Stimulated activated naive CD8-positive, alpha-beta T cell treated with anti-CD3 and anti-CD28 coated beads, Interleukin-15, Interleukin-2, amounts not matched to agents 100 ng/mL and 50 ng/mL, for 24 hours (primary cell): ENCODE results near the gene MMP20.

ENCODE experiments used
- H3K27ac Mint-ChIP-seq: one replicate; pipeline ENCODE4 v1.8.0; 2021; ENCODE audit warnings: mild to moderate bottlenecking, mixed read lengths
- H3K27me3 Mint-ChIP-seq: one replicate; pipeline ENCODE4 v1.8.0; 2021; ENCODE audit warnings: mixed read lengths
- H3K36me3 Mint-ChIP-seq: one replicate; pipeline ENCODE4 v1.8.0; 2021; ENCODE audit warnings: low read depth, mixed read lengths
- H3K4me1 Mint-ChIP-seq: one replicate; pipeline ENCODE4 v1.8.0; 2021; ENCODE audit warnings: low read depth, mixed read lengths
- H3K4me3 Mint-ChIP-seq: one replicate; pipeline ENCODE4 v1.8.0; 2021; ENCODE audit warnings: mild to moderate bottlenecking, mixed read lengths
- H3K9me3 Mint-ChIP-seq: one replicate; pipeline ENCODE4 v1.8.0; 2021; ENCODE audit warnings: mixed read lengths

The MMP20 gene

GRCh38 chr11:102568851-102569250 lies 56.3 kb downstream of the MMP20 start:
- H3K27me3 Mint-ChIP-seq, result peaks cover 3% of the 10 kb centered on the region
- H3K36me3 Mint-ChIP-seq, result peaks cover 18% of the 10 kb centered on the region
- H3K4me3 Mint-ChIP-seq, result no peak overlapping the region
- peaks cover 28% of the 10 kb centered on the region for H3K9me3 Mint-ChIP-seq
- peaks cover 7% of the 10 kb centered on the region for H3K4me1 Mint-ChIP-seq
- no peak overlapping the region for H3K27ac Mint-ChIP-seq

- Mint-ChIP-seq H3K9me3 (peaks cover 28% of the 10 kb centered on the region), H3K4me1 (peaks cover 31% of the 10 kb centered on the region), H3K27ac (no peak overlapping the region), H3K27me3 (peaks cover 3% of the 10 kb centered on the region), H3K36me3 (peaks cover 18% of the 10 kb centered on the region), H3K4me3 (no peak overlapping the region)
These were observed 59.0 kb downstream of the MMP20 start for GRCh38 chr11:102566112-102566511.

DNA sequence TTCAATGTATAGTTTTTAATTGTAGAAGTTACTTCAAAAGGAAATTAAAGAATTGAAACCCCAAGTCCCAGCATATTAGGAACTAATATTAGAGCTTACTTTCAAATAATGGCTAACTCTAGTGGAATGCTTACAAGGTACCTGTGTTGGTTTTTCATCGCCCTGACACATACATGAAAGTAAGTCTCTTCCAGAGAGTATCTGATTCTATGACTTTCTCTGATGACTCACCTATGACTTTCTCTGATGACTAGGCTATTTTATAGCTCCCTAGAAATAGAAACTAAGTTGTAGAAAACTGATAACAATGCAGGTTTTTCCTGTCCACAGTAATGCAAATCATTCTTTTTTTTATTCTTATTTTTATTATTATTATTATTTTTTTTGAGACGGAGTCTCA lies 61.0 kb downstream of the MMP20 start:
- Mint-ChIP-seq H3K36me3 (peaks cover 14% of the 10 kb centered on the region), H3K9me3 (peaks cover 23% of the 10 kb centered on the region), H3K27me3 (no peaks in the 10 kb centered on the region), H3K4me1 (peaks cover 51% of the 10 kb centered on the region), H3K4me3 (no peak overlapping the region), H3K27ac (no peak overlapping the region)

DNA sequence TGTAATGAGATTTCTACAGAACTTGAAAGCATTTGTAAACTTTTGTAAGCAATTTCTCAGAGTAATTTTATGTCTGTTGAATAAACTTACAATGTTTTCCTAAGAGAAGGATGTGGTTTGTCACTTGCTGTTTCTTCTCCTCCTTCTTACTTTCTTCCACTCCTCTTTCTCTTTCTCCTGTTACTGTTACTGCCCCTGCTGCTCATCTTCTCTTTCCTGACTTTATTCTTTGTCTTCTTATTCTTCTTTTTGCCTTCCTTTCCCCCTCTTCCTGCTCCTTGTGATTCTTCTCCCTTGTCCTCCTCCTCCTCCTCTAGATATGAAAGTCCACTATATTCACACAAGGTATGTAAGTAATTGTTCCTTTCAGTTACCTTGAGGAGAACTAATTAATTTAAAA lies 63.5 kb downstream of the MMP20 start:
- H3K4me1 Mint-ChIP-seq, result peaks cover 54% of the 10 kb centered on the region

GRCh38 chr11:102560555-102561011 lies 64.5 kb downstream of the MMP20 start:
- Mint-ChIP-seq H3K27ac (peak overlapping the region; percentile 81), H3K36me3 (no peaks in the 10 kb centered on the region), H3K27me3 (no peaks in the 10 kb centered on the region), H3K4me3 (peak overlapping the region; percentile 72), H3K4me1 (peaks cover 54% of the 10 kb centered on the region), H3K9me3 (peaks cover 3% of the 10 kb centered on the region)

More for the DNA sequence above, 63.5 kb downstream of the MMP20 start:
- H3K9me3 Mint-ChIP-seq, result peaks cover 7% of the 10 kb centered on the region
- H3K27me3 Mint-ChIP-seq, result no peaks in the 10 kb centered on the region
- no peak overlapping the region for H3K27ac Mint-ChIP-seq
- H3K36me3 Mint-ChIP-seq, result no peaks in the 10 kb centered on the region
- H3K4me3 Mint-ChIP-seq, result peak overlapping the region; percentile 61

DNA sequence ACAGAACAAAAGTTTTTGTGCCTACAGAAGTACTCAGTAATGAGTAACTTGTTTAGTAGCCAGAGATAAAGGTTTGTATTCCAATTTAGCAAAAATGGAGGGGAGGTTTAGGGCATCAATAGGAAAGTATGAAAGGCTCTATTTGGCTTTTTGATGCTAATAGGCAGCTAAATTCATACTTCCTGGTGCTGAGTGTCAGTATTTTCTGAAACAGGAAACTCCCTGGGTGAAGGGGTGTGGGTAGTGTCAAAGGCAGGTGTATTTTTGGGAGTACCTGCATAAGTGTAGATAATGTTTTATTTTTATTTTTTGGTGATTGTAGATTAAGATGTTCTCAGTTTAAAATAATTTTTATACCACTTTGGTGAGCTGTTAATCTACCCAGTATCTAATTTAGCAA lies 65.3 kb downstream of the MMP20 start:
- H3K4me1 Mint-ChIP-seq, result peaks cover 52% of the 10 kb centered on the region
- no peaks in the 10 kb centered on the region for H3K36me3 Mint-ChIP-seq
- peaks cover 3% of the 10 kb centered on the region for H3K9me3 Mint-ChIP-seq
- no peaks in the 10 kb centered on the region for H3K27me3 Mint-ChIP-seq
- peak overlapping the region; percentile 24 for H3K27ac Mint-ChIP-seq
- no peak overlapping the region for H3K4me3 Mint-ChIP-seq

GRCh38 chr11:102555091-102555490 lies 70.0 kb downstream of the MMP20 start:
- Mint-ChIP-seq H3K36me3 (no peaks in the 10 kb centered on the region), H3K27me3 (no peaks in the 10 kb centered on the region), H3K27ac (no peak overlapping the region), H3K4me1 (peaks cover 23% of the 10 kb centered on the region), H3K9me3 (peaks cover 3% of the 10 kb centered on the region), H3K4me3 (no peak overlapping the region)

GRCh38 chr11:102553835-102554282 lies 71.3 kb downstream of the MMP20 start:
- no peak overlapping the region for H3K4me3 Mint-ChIP-seq
- peaks cover 11% of the 10 kb centered on the region for H3K4me1 Mint-ChIP-seq
- no peaks in the 10 kb centered on the region for H3K27me3 Mint-ChIP-seq

GRCh38 chr11:102552447-102553194 lies 72.5 kb downstream of the MMP20 start:
- Mint-ChIP-seq H3K27me3 (no peaks in the 10 kb centered on the region), H3K27ac (no peak overlapping the region), H3K9me3 (no peaks in the 10 kb centered on the region), H3K4me3 (no peak overlapping the region), H3K4me1 (peaks cover 11% of the 10 kb centered on the region), H3K36me3 (no peaks in the 10 kb centered on the region)

More at GRCh38 chr11:102553835-102554282, 71.3 kb downstream of the MMP20 start:
- Mint-ChIP-seq H3K36me3 (no peaks in the 10 kb centered on the region), H3K9me3 (peaks cover 3% of the 10 kb centered on the region), H3K27ac (no peak overlapping the region)

GRCh38 chr11:102552020-102552419 lies 73.1 kb downstream of the MMP20 start:
- H3K36me3 Mint-ChIP-seq, result no peaks in the 10 kb centered on the region
- H3K27me3 Mint-ChIP-seq, result no peaks in the 10 kb centered on the region
- no peak overlapping the region for H3K4me3 Mint-ChIP-seq
- H3K4me1 Mint-ChIP-seq, result peaks cover 14% of the 10 kb centered on the region
- H3K27ac Mint-ChIP-seq, result peak overlapping the region; percentile 9
- no peaks in the 10 kb centered on the region for H3K9me3 Mint-ChIP-seq

DNA sequence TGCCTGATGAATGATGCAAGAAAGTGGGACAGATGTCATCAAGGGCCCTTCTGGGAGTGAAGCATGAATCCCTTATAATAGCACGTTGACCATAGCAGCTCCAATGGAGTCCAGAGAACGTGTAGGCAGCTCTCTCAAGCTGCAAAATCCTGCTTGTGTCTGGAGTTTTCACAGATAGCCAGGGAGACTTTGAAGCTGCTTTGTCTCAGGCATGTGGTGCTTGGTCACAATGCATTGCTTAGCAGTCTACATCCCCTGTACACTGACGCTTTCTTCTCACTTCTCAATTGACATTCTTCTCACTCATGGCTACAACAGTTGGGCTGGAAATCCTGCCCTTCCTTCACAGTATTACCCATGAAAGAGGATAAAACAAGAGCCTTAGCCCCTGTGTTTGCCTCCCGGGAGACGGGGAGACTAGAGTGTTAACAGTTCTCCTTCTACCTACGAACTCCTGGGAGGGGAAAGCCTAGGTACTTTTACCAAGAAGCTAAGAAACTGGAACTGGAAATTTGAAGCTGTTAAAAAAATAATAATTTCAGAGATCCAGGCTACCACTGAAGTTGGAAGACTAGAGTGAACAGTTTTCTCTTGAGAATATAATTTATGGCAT lies 73.9 kb downstream of the MMP20 start:
- Mint-ChIP-seq H3K4me3 (no peak overlapping the region), H3K9me3 (no peaks in the 10 kb centered on the region), H3K27ac (no peak overlapping the region), H3K4me1 (peaks cover 21% of the 10 kb centered on the region), H3K27me3 (no peaks in the 10 kb centered on the region), H3K36me3 (no peaks in the 10 kb centered on the region)

DNA sequence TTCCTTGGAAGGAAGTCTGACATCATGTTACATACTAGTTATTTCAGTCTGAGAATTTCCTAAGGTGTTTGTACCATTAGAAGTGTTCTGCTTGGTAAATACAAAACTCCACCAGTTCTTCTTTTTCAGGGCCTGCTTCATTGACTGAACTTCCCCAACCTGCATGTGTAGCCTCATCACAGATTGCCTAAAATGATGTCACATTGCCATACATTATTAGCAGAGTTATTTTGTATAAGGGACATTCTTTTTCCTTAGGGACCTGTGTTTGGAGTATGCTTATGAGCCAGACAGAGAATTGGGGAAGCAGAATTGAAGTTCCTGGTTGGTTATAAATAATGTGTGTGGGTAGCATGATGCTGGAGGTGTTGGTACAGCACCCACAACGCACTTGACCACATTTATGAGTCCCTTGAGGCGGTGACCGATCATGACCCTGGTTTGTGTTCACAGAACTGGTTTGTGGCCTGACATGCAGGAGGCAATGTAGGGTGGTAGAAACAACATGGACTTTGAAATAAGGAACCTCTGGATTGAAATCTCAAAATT lies 78.1 kb downstream of the MMP20 start:
- H3K27me3 Mint-ChIP-seq, result no peaks in the 10 kb centered on the region
- H3K27ac Mint-ChIP-seq, result peak overlapping the region; percentile 73
- H3K36me3 Mint-ChIP-seq, result no peaks in the 10 kb centered on the region
- H3K4me3 Mint-ChIP-seq, result no peak overlapping the region
- no peaks in the 10 kb centered on the region for H3K9me3 Mint-ChIP-seq
- peaks cover 30% of the 10 kb centered on the region for H3K4me1 Mint-ChIP-seq

DNA sequence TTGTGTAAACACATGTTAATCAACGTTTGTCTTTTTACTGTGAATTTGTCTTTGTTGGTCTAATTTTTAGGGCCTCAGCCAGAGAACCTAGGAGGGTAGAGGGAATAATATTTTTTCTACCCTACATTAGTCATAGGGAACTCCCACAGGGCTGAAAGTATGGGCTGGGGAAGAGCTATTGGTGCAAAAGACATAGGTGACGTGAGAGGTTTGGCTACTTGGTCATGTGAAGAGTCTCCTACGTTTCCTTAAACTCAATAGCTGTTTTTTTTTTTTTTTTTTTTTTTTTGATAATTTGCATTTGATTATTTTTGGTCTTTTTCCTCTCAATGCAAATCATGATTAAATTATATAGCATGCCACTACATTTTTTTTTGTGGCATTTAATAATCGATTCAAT lies 78.7 kb downstream of the MMP20 start:
- Mint-ChIP-seq H3K9me3 (no peaks in the 10 kb centered on the region), H3K36me3 (no peaks in the 10 kb centered on the region), H3K4me1 (peaks cover 26% of the 10 kb centered on the region), H3K27me3 (no peaks in the 10 kb centered on the region), H3K27ac (peak overlapping the region; percentile 73), H3K4me3 (no peak overlapping the region)

GRCh38 chr11:102545701-102546100 lies 79.4 kb downstream of the MMP20 start:
- Mint-ChIP-seq H3K36me3 (no peaks in the 10 kb centered on the region), H3K9me3 (no peaks in the 10 kb centered on the region), H3K4me1 (peaks cover 23% of the 10 kb centered on the region), H3K27ac (peak overlapping the region; percentile 73), H3K4me3 (no peak overlapping the region), H3K27me3 (no peaks in the 10 kb centered on the region)

DNA sequence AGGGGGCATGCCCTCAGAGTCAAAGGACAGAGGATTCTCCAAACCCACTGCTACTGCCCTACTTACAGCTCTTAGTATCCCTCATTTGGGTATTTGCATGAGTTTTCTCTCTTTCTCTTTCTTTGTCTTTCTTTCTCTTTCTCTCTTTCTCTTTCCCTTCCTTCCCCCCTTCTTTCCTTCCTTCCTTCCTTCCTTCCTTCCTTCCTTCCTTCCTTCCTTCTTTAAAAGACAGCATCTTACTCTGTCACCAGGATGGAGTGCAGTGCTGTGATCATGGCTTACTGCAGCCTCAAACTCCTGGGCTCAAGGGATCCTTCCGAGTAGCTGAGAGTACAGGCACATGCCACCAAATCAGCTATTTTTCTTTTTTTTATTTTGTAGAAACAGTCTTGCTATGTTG lies 80.5 kb downstream of the MMP20 start:
- Mint-ChIP-seq H3K9me3 (no peaks in the 10 kb centered on the region), H3K4me3 (no peak overlapping the region), H3K36me3 (no peaks in the 10 kb centered on the region), H3K4me1 (peaks cover 23% of the 10 kb centered on the region), H3K27ac (peak overlapping the region; percentile 50), H3K27me3 (no peaks in the 10 kb centered on the region)
